Measurements from ENCODE around the gene RNASE7.

Gene RNASE7

GRCh38 chr14:21023817-21024584 lies 18.2 kb upstream of the RNASE7 start:
- no peak overlapping the region for H3K4me3 ChIP-seq (ENCODE audit: low read length)
- H3K4me2 ChIP-seq (ENCODE audit: low read length): no peak overlapping the region
- no peaks in the 10 kb centered on the region for H3K4me1 ChIP-seq (ENCODE audit: control insufficient read depth, low read length)
- H3F3A ChIP-seq (ENCODE audit: control insufficient read depth, insufficient read depth): no peaks in the 10 kb centered on the region
- H3K27me3 ChIP-seq (ENCODE audit: control insufficient read depth, low read length): peaks cover 45% of the 10 kb centered on the region
- H4K20me1 ChIP-seq (ENCODE audit: control insufficient read depth, insufficient read depth, low read depth, low read length): no peaks in the 10 kb centered on the region
- TF ChIP-seq EZH2phosphoT487 (IDR thresholded peaks at IDR 0.05; ENCODE audit: borderline replicate concordance, low read length): no peak
- TF ChIP-seq, protein P1, sequence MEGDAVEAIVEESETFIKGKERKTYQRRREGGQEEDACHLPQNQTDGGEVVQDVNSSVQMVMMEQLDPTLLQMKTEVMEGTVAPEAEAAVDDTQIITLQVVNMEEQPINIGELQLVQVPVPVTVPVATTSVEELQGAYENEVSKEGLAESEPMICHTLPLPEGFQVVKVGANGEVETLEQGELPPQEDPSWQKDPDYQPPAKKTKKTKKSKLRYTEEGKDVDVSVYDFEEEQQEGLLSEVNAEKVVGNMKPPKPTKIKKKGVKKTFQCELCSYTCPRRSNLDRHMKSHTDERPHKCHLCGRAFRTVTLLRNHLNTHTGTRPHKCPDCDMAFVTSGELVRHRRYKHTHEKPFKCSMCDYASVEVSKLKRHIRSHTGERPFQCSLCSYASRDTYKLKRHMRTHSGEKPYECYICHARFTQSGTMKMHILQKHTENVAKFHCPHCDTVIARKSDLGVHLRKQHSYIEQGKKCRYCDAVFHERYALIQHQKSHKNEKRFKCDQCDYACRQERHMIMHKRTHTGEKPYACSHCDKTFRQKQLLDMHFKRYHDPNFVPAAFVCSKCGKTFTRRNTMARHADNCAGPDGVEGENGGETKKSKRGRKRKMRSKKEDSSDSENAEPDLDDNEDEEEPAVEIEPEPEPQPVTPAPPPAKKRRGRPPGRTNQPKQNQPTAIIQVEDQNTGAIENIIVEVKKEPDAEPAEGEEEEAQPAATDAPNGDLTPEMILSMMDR (IDR thresholded peaks at IDR 0.05; ENCODE audit: low read depth, low read length, poor library complexity, severe bottlenecking): no peak
- no peaks in the 10 kb centered on the region for H3K79me2 ChIP-seq (ENCODE audit: control insufficient read depth, low read length)
- H3K9me3 ChIP-seq (ENCODE audit: control insufficient read depth, insufficient read depth, low read length): no peaks in the 10 kb centered on the region
- H3K27ac ChIP-seq (ENCODE audit: low read depth, low read length): no peak overlapping the region
- no peaks in the 10 kb centered on the region for H3K36me3 ChIP-seq (ENCODE audit: control insufficient read depth, low read length)
- H3K9me2 ChIP-seq (replicated peaks; ENCODE audit: control insufficient read depth, low read length): no peaks in the 10 kb centered on the region

DNA sequence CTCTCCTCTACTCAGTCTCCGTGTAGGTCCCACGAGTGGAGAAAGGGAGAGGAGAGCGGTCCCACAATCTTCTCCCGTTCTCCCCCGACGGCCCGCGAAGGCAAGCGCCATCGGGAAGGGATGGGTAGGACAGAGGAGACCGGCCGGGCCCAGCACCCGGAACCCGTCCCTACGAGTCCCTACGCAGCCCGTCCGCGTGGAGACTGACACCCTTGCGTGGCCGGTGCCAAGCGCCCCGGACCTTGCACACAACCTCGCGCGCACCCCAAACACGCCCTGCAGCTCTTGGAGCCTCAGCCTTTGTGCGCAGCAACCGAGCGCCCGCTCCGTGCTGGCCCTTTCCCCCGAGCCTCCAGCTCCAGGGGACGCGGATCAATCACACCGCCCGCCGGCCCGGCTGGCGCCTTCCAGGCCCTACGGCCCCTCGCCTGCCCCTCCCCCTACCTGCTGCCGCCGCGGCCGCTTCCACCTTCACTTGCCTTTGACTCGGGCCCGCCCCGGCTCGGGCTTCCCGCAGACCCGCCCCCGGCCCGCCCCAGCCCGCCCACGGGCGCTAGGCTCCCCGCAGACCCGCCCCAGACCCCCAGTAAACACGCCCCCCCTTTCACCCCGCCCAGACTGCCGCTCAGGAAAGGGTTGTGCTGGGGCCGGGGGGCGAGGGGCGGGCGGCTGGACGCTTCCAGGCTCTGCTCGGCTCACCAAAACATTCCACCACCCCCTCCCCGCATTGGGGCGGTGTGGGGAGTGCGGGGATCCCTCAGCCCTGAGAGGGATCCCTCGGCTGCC lies 17.4 kb upstream of the RNASE7 start, which contains the start of gene NDRG2:
Gene NDRG2, minus strand, starts transcription at position 477 of the 786 bp plus-strand sequence. CDS start 1,746 bp downstream, outside the sequence.
- Histone ChIP-seq H3K9me3 (ENCODE audit: control insufficient read depth, insufficient read depth, low read length) (no peaks in the 10 kb centered on the region), H3K27ac (ENCODE audit: low read depth, low read length) (no peak within 1 kb of the TSS), H3K4me2 (ENCODE audit: low read length) (peak within 1 kb of the TSS; percentile 24; the same call in 1 of the 2 replicates), H3F3A (ENCODE audit: control insufficient read depth, insufficient read depth) (no peaks in the 10 kb centered on the region), H3K9me2 (replicated peaks; ENCODE audit: control insufficient read depth, low read length) (no peaks in the 10 kb centered on the region), H4K20me1 (ENCODE audit: control insufficient read depth, insufficient read depth, low read depth, low read length) (no peaks in the 10 kb centered on the region), H3K4me3 (ENCODE audit: low read length) (no peak within 1 kb of the TSS), H3K4me1 (ENCODE audit: control insufficient read depth, low read length) (no peaks in the 10 kb centered on the region), H3K27me3 (ENCODE audit: control insufficient read depth, low read length) (peaks cover 45% of the 10 kb centered on the region), H3K79me2 (ENCODE audit: control insufficient read depth, low read length) (no peaks in the 10 kb centered on the region), H3K36me3 (ENCODE audit: control insufficient read depth, low read length) (no peaks in the 10 kb centered on the region)
- TF ChIP-seq EZH2phosphoT487 (IDR thresholded peaks at IDR 0.05; ENCODE audit: borderline replicate concordance, low read length): no peak
- TF ChIP-seq, protein P1 (IDR thresholded peaks at IDR 0.05; ENCODE audit: low read depth, low read length, poor library complexity, severe bottlenecking): no peak

DNA sequence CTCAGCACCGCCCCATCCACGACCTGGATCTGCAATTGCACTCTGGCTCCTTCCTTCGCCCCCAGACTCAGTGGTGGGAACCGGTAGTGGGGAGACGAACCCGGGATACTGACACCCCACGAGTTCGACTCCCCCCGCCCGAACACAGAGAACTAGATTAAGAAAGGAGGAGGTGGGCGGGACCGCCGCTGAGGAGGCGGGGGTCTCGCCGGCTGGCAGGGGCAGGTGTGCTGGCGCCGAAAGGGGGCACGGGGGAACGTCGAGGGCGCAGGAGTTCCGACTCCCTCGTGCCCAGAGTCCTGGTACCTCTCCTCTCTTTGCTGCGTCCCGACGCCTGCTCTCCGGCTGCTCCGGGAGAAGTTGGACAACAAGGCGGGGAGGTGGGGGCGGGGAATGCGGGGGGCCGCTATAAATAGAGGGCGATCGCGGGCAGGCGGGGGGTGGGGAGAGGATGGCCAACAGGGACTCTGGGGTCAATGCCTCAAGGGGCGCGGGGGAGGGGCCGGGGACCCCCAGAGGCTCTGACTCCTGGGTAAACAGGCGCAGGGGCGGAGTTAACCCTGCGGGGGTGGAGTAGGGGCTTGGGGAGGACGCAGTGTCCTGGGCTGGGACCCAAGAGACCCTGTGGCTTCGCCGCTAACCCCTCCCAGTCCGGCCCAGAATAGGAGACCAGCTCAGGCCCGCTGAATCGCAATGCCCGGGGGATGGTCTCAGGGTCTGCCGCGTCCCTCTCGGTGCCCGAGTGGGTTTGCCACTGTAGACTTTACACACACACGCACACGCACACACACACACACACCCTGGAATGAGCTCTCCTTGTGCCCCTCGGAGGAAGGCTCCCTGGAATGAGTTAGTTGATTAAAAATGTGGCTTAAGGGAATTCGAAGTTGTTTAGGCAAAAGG lies 16.5 kb upstream of the RNASE7 start:
- H3K4me1 ChIP-seq (ENCODE audit: control insufficient read depth, low read length): no peaks in the 10 kb centered on the region
- H3K4me2 ChIP-seq (ENCODE audit: low read length): peak overlapping the region; percentile 24; the same call in 1 of the 2 replicates
- no peaks in the 10 kb centered on the region for H3K36me3 ChIP-seq (ENCODE audit: control insufficient read depth, low read length)
- H3K9me2 ChIP-seq (replicated peaks; ENCODE audit: control insufficient read depth, low read length): no peaks in the 10 kb centered on the region
- H3K79me2 ChIP-seq (ENCODE audit: control insufficient read depth, low read length): no peaks in the 10 kb centered on the region
- H3K27ac ChIP-seq (ENCODE audit: low read depth, low read length): no peak overlapping the region
- no peaks in the 10 kb centered on the region for H4K20me1 ChIP-seq (ENCODE audit: control insufficient read depth, insufficient read depth, low read depth, low read length)
- H3K27me3 ChIP-seq (ENCODE audit: control insufficient read depth, low read length): peaks cover 45% of the 10 kb centered on the region
- no peaks in the 10 kb centered on the region for H3K9me3 ChIP-seq (ENCODE audit: control insufficient read depth, insufficient read depth, low read length)
- TF ChIP-seq, protein P1 (IDR thresholded peaks at IDR 0.05; ENCODE audit: low read depth, low read length, poor library complexity, severe bottlenecking): no peak
- TF ChIP-seq EZH2phosphoT487 (IDR thresholded peaks at IDR 0.05; ENCODE audit: borderline replicate concordance, low read length): no peak
- no peak overlapping the region for H3K4me3 ChIP-seq (ENCODE audit: low read length)
- no peaks in the 10 kb centered on the region for H3F3A ChIP-seq (ENCODE audit: control insufficient read depth, insufficient read depth)

Data from DOHH2 (cell line).